ENCODE data around the gene PTPN20.

DNA sequence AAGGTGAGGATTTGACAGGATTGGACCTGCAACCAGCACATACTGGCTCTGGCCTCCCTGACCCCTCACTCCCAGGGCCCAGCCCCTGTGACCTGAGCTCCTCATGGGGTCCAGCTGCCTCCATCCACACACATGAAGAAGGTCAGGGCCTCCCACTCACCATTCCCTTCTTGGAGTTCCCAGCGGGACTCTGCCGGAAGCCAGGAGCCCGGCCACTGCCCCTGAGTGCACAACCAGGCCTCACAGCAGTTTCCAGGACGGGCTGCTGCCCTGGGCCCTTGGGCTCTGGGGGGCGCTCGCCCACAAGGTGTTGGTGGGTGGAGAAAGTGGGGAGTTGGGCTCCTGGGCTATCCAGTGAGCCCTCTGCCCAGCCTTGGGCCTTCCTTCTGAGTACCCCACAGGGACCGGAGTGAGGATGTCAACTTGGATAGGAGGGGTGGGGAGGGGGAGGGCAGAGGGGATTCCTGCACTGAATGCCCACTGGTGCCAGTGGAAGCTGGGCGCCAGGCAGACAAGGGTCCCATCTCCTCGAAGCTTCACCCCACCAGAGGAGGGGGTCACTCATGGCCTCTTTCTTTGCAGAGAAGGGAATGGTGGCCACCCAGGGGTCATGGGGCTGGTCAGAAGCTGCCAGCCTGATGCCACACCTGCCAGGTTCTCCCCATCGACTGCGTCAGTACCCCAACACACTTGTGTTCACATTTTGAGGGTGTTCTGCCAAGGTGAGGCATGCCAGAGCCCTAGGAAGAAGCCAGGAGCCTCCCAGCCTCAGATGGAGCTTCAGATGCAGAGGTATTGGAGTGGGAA lies 115.3 kb downstream of the PTPN20 start:
- TF ChIP-seq, protein P1, sequence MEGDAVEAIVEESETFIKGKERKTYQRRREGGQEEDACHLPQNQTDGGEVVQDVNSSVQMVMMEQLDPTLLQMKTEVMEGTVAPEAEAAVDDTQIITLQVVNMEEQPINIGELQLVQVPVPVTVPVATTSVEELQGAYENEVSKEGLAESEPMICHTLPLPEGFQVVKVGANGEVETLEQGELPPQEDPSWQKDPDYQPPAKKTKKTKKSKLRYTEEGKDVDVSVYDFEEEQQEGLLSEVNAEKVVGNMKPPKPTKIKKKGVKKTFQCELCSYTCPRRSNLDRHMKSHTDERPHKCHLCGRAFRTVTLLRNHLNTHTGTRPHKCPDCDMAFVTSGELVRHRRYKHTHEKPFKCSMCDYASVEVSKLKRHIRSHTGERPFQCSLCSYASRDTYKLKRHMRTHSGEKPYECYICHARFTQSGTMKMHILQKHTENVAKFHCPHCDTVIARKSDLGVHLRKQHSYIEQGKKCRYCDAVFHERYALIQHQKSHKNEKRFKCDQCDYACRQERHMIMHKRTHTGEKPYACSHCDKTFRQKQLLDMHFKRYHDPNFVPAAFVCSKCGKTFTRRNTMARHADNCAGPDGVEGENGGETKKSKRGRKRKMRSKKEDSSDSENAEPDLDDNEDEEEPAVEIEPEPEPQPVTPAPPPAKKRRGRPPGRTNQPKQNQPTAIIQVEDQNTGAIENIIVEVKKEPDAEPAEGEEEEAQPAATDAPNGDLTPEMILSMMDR (conservative IDR thresholded peaks at IDR 0.05; ENCODE audit: low read depth, low read length), result no peak
- no peak for TF ChIP-seq NFE2L2 (IDR thresholded peaks at IDR 0.05; ENCODE audit: low read depth, low read length)
- TF ChIP-seq POLR2A (IDR thresholded peaks at IDR 0.05; ENCODE audit: low read depth, low read length), result no peak
- no peak for TF ChIP-seq RCOR1 (IDR thresholded peaks at IDR 0.05; ENCODE audit: insufficient replicate concordance, low read length)
- TF ChIP-seq CEBPB (IDR thresholded peaks at IDR 0.05; ENCODE audit: low read depth, low read length), result no peak
- TF ChIP-seq MXI1 (IDR thresholded peaks at IDR 0.05; ENCODE audit: borderline replicate concordance, low read depth, low read length), result no peak
- no peak for TF ChIP-seq RFX5 (IDR thresholded peaks at IDR 0.05; ENCODE audit: low read depth, low read length)
- no peak for TF ChIP-seq BHLHE40 (IDR thresholded peaks at IDR 0.05; ENCODE audit: low read depth, low read length)
- TF ChIP-seq MAFK (IDR thresholded peaks at IDR 0.05; ENCODE audit: low read depth, low read length), result no peak
- TF ChIP-seq CHD1 (IDR thresholded peaks at IDR 0.05; ENCODE audit: low read depth, low read length), result no peak
- no peak for TF ChIP-seq SMC3 (IDR thresholded peaks at IDR 0.05; ENCODE audit: low read depth, low read length)
- TF ChIP-seq MAZ (IDR thresholded peaks at IDR 0.05; ENCODE audit: borderline replicate concordance, low read depth, low read length), result no peak
- no peak for TF ChIP-seq RAD21 (IDR thresholded peaks at IDR 0.05; ENCODE audit: low read length)
- TF ChIP-seq, protein P2, sequence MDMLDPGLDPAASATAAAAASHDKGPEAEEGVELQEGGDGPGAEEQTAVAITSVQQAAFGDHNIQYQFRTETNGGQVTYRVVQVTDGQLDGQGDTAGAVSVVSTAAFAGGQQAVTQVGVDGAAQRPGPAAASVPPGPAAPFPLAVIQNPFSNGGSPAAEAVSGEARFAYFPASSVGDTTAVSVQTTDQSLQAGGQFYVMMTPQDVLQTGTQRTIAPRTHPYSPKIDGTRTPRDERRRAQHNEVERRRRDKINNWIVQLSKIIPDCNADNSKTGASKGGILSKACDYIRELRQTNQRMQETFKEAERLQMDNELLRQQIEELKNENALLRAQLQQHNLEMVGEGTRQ (IDR thresholded peaks at IDR 0.05; ENCODE audit: low read depth, low read length), result no peak

Measured in IMR-90 (cell line).